B cell (primary cell): Measurements from ENCODE around the gene GALNT18. TPM values are rescaled to one million over a fixed set of nuclear protein-coding genes. Genes with fewer than 3 reads are reported as not detected.

Experiments
- ATAC-seq: fragments of 200-7000 bp; cut with Tn5 transposase; one replicate; pipeline ENCODE4 v1.10.0; 2021; ENCODE audit warnings: low read depth, mild to moderate bottlenecking, moderate number of reproducible peaks, moderate library complexity
- CTCF ChIA-PET: fragments of 350-600 bp; sonication (Branson Sonifier 250); formaldehyde crosslinking; loops from one replicate; lab custom pipeline; 2021; ENCODE audit warnings: antibody characterized with exemption, inconsistent platforms; lab: Charles Lee
- POLR2A ChIA-PET: fragments of 350-600 bp; sonication (Branson Sonifier 250); formaldehyde crosslinking; loops from one replicate; lab custom pipeline; 2021; ENCODE audit warnings: antibody characterized with exemption; lab: Charles Lee
- DNase-seq: peaks from one replicate; pipeline ENCODE4 v3.0.0; 2013
- H2AFZ ChIP-seq: 2 replicates; pipeline ENCODE4 v1.6.1; 2012; ENCODE audit warnings: mild to moderate bottlenecking, low read depth, low read length; ENCODE audit not compliant: insufficient read depth, poor library complexity, severe bottlenecking
- H3K27ac ChIP-seq, 2 donors: 1 replicate in 1 of 2; 2 replicates in 1 of 2; pipeline ENCODE4 v1.5.1; 2012 to 2013; ENCODE audit warnings: low read length in 2 of 2, mild to moderate bottlenecking in 2 of 2, moderate library complexity in 1 of 2
- H3K27me3 ChIP-seq, 4 experiments: fragments of 200-600 bp in 1 of 4; sonication (generic) in 1 of 4; replicated peaks in 1 of 4; 1 replicate in 2 of 4; 2 replicates in 2 of 4; pipeline versions ENCODE4 v1.6.1 to v1.7.0; 2013 to 2016; ENCODE audit warnings: low read length in 3 of 4, mild to moderate bottlenecking in 2 of 4, mixed read lengths in 1 of 4, moderate library complexity in 1 of 4; ENCODE audit not compliant: insufficient read depth in 4 of 4, control insufficient read depth in 3 of 4; ENCODE audit errors: control extremely low read depth in 1 of 4
- H3K36me3 ChIP-seq, 2 experiments: replicated peaks in 1 of 2; 1 replicate in 1 of 2; 2 replicates in 1 of 2; pipeline versions ENCODE4 v1.6.1 to v1.7.1; 2013; ENCODE audit warnings: low read length in 1 of 2; ENCODE audit not compliant: insufficient read depth in 2 of 2, control insufficient read depth in 1 of 2; ENCODE audit errors: control extremely low read depth in 1 of 2, extremely low read depth in 1 of 2
- H3K4me1 ChIP-seq, 2 donors: fragments of 200-600 bp in 1 of 2; sonication (generic) in 1 of 2; 1 replicate in 1 of 2; 2 replicates in 1 of 2; pipeline versions ENCODE4 v1.5.1 to v1.6.1; 2013 to 2017; ENCODE audit warnings: low read length in 2 of 2; ENCODE audit not compliant: control insufficient read depth in 2 of 2, insufficient read depth in 2 of 2
- H3K4me2 ChIP-seq: replicated peaks from 2 replicates; pipeline ENCODE3; 2012; ENCODE audit warnings: mild to moderate bottlenecking, low read depth, low read length; ENCODE audit not compliant: poor library complexity, severe bottlenecking
- H3K4me3 ChIP-seq, 5 experiments: fragments of 200-600 bp in 1 of 5; sonication (generic) in 1 of 5; 1 replicate in 3 of 5; 2 replicates in 2 of 5; pipeline versions ENCODE4 v1.5.1 to v1.7.0; 2011 to 2016; ENCODE audit warnings: low read length in 4 of 5, mild to moderate bottlenecking in 4 of 5, low read depth in 2 of 5, control low read depth in 1 of 5, moderate library complexity in 1 of 5; ENCODE audit not compliant: insufficient read depth in 1 of 5; ENCODE audit errors: control extremely low read depth in 1 of 5, extremely low read depth in 1 of 5
- H3K79me2 ChIP-seq: fragments of 200-600 bp; sonication (generic); one replicate; pipeline ENCODE4 v1.6.0; 2016; ENCODE audit warnings: low read length; ENCODE audit not compliant: control insufficient read depth, insufficient read depth
- H3K9ac ChIP-seq: fragments of 200-600 bp; sonication (generic); 2 replicates; pipeline ENCODE4 v1.6.1; 2017; ENCODE audit warnings: mild to moderate bottlenecking, low read length, moderate library complexity
- H3K9me3 ChIP-seq, 3 donors: one replicate each; pipeline versions ENCODE4 v1.6.1 to v1.7.1; 2013; ENCODE audit warnings: low read length in 2 of 3; ENCODE audit not compliant: control insufficient read depth in 2 of 3, insufficient read depth in 1 of 3; ENCODE audit errors: control extremely low read depth in 1 of 3
- H4K20me1 ChIP-seq: 2 replicates; pipeline ENCODE4 v1.6.0; 2012; ENCODE audit warnings: mild to moderate bottlenecking, low read length; ENCODE audit not compliant: insufficient read depth, control insufficient read depth, poor library complexity, severe bottlenecking
- H3K27ac Mint-ChIP-seq: one replicate; pipeline ENCODE4 v1.8.0; 2021; ENCODE audit warnings: mixed read lengths
- H3K27me3 Mint-ChIP-seq: one replicate; pipeline ENCODE4 v1.8.0; 2021; ENCODE audit warnings: mixed read lengths
- H3K4me1 Mint-ChIP-seq: one replicate; pipeline ENCODE4 v1.8.0; 2021; ENCODE audit warnings: mixed read lengths
- H3K4me3 Mint-ChIP-seq: one replicate; pipeline ENCODE4 v1.8.0; 2021; ENCODE audit warnings: mixed read lengths
- H3K9me3 Mint-ChIP-seq: one replicate; pipeline ENCODE4 v1.8.0; 2022; ENCODE audit warnings: mixed read lengths; ENCODE audit not compliant: insufficient read depth
- EZH2 ChIP-seq: IDR thresholded peaks from 2 replicates; pipeline ENCODE4 v1.6.1; 2012; ENCODE audit warnings: borderline replicate concordance, low read depth, mild to moderate bottlenecking, moderate library complexity, low read length; ENCODE audit not compliant: insufficient read depth, poor library complexity, severe bottlenecking
- WGBS: methylation state at CpG from one replicate; pipeline ENCODE4 v1.1.5; 2013; ENCODE audit warnings: missing lambda C conversion rate; ENCODE audit not compliant: insufficient coverage; 5-methylcytosine and 5-hydroxymethylcytosine counted together
- intact Hi-C: fragments of 100-400 bp; cut with micrococcal nuclease; formaldehyde crosslinking; loops from one replicate; pipeline ENCODE4 v1.10.0; 2022
- polyA plus RNA-seq: library from polyadenylated mRNA; depleted of rRNA; stranded (reverse); fragments of >200 nt; gene quantifications from 2 replicates; pipeline ENCODE4 v1.2.3, GENCODE V29; 2012
- total RNA-seq, 2 donors: library from RNA; stranded (reverse); fragments of 120-200 nt in 1 of 2; gene quantifications; 1 replicate in 1 of 2; 2 replicates in 1 of 2; pipeline versions ENCODE4 v1.2.3 to v1.2.4, GENCODE V29; 2013 to 2022
- TF ChIP-seq, protein P1 (sequence below): fragments of 200-600 bp; IDR thresholded peaks from one replicate; pipeline ENCODE4 v1.8.0; 2022; ENCODE audit warnings: antibody characterized with exemption, mild to moderate bottlenecking

The GALNT18 gene
- total and polyA plus RNA-seq, 2 donors (not counting 1 experiment from before 2014, with no cell fraction given) = not detected

DNA sequence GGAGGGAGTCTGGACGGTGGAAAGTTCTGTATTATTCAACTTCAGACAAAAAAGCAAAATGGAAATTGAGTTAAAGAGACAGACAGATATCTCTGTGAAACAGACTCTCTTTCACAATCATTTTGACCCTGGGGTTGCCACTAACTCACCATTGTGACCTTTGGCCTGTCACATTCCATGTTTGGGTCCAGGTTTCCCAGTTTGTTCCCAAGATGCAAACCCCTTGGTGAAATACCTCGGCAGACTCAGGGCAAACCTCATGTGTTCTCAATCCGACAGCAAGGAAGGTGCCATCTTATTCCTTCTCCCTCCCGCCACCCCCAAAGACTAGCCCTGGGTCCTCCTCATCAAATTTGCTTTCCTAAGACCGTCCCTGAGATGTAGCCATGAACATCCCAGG, 41.8 kb downstream of the GALNT18 start:
- Histone ChIP-seq H3K9me3 (peaks cover 0 to 5% (median 0%) of the 10 kb centered on the region in 3 donors), H3K27ac (no peak overlapping the region), H3K4me2 (no peak overlapping the region), H3K4me1 (no peaks in the 10 kb centered on the region), H3K79me2 (no peaks in the 10 kb centered on the region), H2AFZ (no peak overlapping the region), H3K9ac (no peak overlapping the region), H3K27me3 (no peaks in the 10 kb centered on the region), H3K36me3 (no peaks in the 10 kb centered on the region), H3K4me3 (no peak overlapping the region), H4K20me1 (no peaks in the 10 kb centered on the region)
- ChIA-PET CTCF (no interaction called here), POLR2A (no interaction called here)
- intact Hi-C loops = no loop called here
- ATAC-seq (no peak), DNase-seq (no peak)
- no peaks in the 10 kb centered on the region for H3K4me1 Mint-ChIP-seq
- TF ChIP-seq, protein P1, sequence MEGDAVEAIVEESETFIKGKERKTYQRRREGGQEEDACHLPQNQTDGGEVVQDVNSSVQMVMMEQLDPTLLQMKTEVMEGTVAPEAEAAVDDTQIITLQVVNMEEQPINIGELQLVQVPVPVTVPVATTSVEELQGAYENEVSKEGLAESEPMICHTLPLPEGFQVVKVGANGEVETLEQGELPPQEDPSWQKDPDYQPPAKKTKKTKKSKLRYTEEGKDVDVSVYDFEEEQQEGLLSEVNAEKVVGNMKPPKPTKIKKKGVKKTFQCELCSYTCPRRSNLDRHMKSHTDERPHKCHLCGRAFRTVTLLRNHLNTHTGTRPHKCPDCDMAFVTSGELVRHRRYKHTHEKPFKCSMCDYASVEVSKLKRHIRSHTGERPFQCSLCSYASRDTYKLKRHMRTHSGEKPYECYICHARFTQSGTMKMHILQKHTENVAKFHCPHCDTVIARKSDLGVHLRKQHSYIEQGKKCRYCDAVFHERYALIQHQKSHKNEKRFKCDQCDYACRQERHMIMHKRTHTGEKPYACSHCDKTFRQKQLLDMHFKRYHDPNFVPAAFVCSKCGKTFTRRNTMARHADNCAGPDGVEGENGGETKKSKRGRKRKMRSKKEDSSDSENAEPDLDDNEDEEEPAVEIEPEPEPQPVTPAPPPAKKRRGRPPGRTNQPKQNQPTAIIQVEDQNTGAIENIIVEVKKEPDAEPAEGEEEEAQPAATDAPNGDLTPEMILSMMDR = no peak
- TF ChIP-seq EZH2 = no peak
- H3K27me3 Mint-ChIP-seq = peaks cover 4% of the 10 kb centered on the region
- 89% methylated on average over 4 of the region's 5 CpGs for WGBS
- no peak overlapping the region for H3K27ac Mint-ChIP-seq
- no peaks in the 10 kb centered on the region for H3K9me3 Mint-ChIP-seq
- H3K4me3 Mint-ChIP-seq = no peak overlapping the region

GRCh38 chr11:11579012-11579988, 42.5 kb downstream of the GALNT18 start:
- no peak overlapping the region for H3K9ac ChIP-seq
- no peak overlapping the region for H3K27ac ChIP-seq
- no peak overlapping the region for H3K4me2 ChIP-seq
- Mint-ChIP-seq H3K9me3 (no peaks in the 10 kb centered on the region), H3K4me3 (no peak overlapping the region), H3K4me1 (no peaks in the 10 kb centered on the region), H3K27me3 (peaks cover 4% of the 10 kb centered on the region), H3K27ac (no peak overlapping the region)
- CTCF ChIA-PET = no interaction called here
- POLR2A ChIA-PET = no interaction called here
- intact Hi-C loops = no loop called here
- H3K9me3 ChIP-seq = peaks cover 0 to 5% (median 0%) of the 10 kb centered on the region in 3 donors
- H3K4me1 ChIP-seq = no peaks in the 10 kb centered on the region
- no peak overlapping the region for H3K4me3 ChIP-seq
- no peaks in the 10 kb centered on the region for H3K79me2 ChIP-seq
- no peak overlapping the region for H2AFZ ChIP-seq
- 86% methylated on average over 6 of the region's 13 CpGs for WGBS
- no peak for DNase-seq
- no peak for ATAC-seq
- no peak for TF ChIP-seq EZH2
- TF ChIP-seq, protein P1 = no peak
- no peaks in the 10 kb centered on the region for H4K20me1 ChIP-seq
- H3K27me3 ChIP-seq = no peaks in the 10 kb centered on the region
- no peaks in the 10 kb centered on the region for H3K36me3 ChIP-seq
